Mammary epithelial cell (primary cell): ENCODE results near the gene TRMT61A.

ENCODE experiments used
- CTCF ChIP-seq, 2 donors: IDR thresholded peaks in 1 of 2; conservative IDR thresholded peaks in 1 of 2; 2 replicates each; pipeline ENCODE4 v1.5.1; 2011 to 2012; ENCODE audit warnings: inconsistent platforms in 2 of 2, low read length in 2 of 2, mild to moderate bottlenecking in 2 of 2, control low read depth in 1 of 2, low read depth in 1 of 2; ENCODE audit not compliant: insufficient read depth in 1 of 2; ENCODE audit errors: extremely low read depth in 1 of 2
- EZH2 ChIP-seq: IDR thresholded peaks from 2 replicates; pipeline ENCODE4 v1.6.1; 2012; ENCODE audit warnings: low read length, inconsistent platforms, borderline replicate concordance

GRCh38 chr14:103533137-103533998 lies 4.4 kb downstream of the TRMT61A start:
- TF ChIP-seq CTCF (conservative IDR thresholded peaks at IDR 0.05 in 1 of 2, IDR thresholded peaks at IDR 0.05 in 1 of 2; ENCODE audit: extremely low read depth in 1 of 2, insufficient read depth in 1 of 2, low read depth in 1 of 2, low read length in 2 of 2) (no peak), EZH2 (no peak)
